SU-DHL-6 (cell line): ENCODE data around the gene RBBP5.

ENCODE experiments used
- CTCF ChIP-seq: fragments of 200-600 bp; sonication (generic); IDR thresholded peaks from one replicate; pipeline ENCODE4 v1.5.1; 2017; ENCODE audit warnings: antibody characterized with exemption, mild to moderate bottlenecking, low read length, moderate library complexity; ENCODE audit not compliant: insufficient read depth, poor library complexity, severe bottlenecking
- EZH2phosphoT487 ChIP-seq: fragments of 200-600 bp; sonication (generic), shearing (Covaris generic); conservative IDR thresholded peaks from 2 replicates; pipeline ENCODE4 v1.6.1; 2018; ENCODE audit warnings: mild to moderate bottlenecking, antibody characterized with exemption, low read length, moderate library complexity, mixed read lengths

GRCh38 chr1:205075642-205076155 is 46.1 kb downstream of the RBBP5 start:
- no peak for TF ChIP-seq CTCF
- TF ChIP-seq EZH2phosphoT487: no peak
